Effector memory CD4-positive, alpha-beta T cell (primary cell): ENCODE results near the gene AIPL1.

ENCODE experiments used
- DNase-seq, 3 donors: peaks; one replicate each; pipeline ENCODE4 v3.0.0-alpha.2; 2020
- H3K27ac ChIP-seq: 2 replicates; pipeline ENCODE4 v1.7.0; 2013; ENCODE audit warnings: mild to moderate bottlenecking, low read length, moderate library complexity; ENCODE audit not compliant: insufficient read depth, poor library complexity, severe bottlenecking
- H3K27me3 ChIP-seq: replicated peaks from 2 replicates; pipeline ENCODE4 v1.7.0; 2013; ENCODE audit warnings: mild to moderate bottlenecking, low read length; ENCODE audit not compliant: insufficient read depth, control insufficient read depth, poor library complexity, severe bottlenecking
- H3K36me3 ChIP-seq: 2 replicates; pipeline ENCODE4 v1.7.0; 2013; ENCODE audit warnings: mild to moderate bottlenecking, low read length, moderate library complexity; ENCODE audit not compliant: control insufficient read depth, insufficient read depth
- H3K4me1 ChIP-seq: 2 replicates; pipeline ENCODE4 v1.7.0; 2013; ENCODE audit warnings: low read length, mild to moderate bottlenecking; ENCODE audit not compliant: control insufficient read depth, insufficient read depth, poor library complexity, severe bottlenecking
- H3K4me3 ChIP-seq: 2 replicates; pipeline ENCODE4 v1.7.0; 2013; ENCODE audit warnings: low read length, low read depth, mild to moderate bottlenecking; ENCODE audit not compliant: insufficient read depth, poor library complexity, severe bottlenecking
- H3K9me3 ChIP-seq: 2 replicates; pipeline ENCODE4 v1.7.0; 2013; ENCODE audit warnings: mild to moderate bottlenecking, low read length, moderate library complexity; ENCODE audit not compliant: control insufficient read depth

Gene AIPL1

DNA sequence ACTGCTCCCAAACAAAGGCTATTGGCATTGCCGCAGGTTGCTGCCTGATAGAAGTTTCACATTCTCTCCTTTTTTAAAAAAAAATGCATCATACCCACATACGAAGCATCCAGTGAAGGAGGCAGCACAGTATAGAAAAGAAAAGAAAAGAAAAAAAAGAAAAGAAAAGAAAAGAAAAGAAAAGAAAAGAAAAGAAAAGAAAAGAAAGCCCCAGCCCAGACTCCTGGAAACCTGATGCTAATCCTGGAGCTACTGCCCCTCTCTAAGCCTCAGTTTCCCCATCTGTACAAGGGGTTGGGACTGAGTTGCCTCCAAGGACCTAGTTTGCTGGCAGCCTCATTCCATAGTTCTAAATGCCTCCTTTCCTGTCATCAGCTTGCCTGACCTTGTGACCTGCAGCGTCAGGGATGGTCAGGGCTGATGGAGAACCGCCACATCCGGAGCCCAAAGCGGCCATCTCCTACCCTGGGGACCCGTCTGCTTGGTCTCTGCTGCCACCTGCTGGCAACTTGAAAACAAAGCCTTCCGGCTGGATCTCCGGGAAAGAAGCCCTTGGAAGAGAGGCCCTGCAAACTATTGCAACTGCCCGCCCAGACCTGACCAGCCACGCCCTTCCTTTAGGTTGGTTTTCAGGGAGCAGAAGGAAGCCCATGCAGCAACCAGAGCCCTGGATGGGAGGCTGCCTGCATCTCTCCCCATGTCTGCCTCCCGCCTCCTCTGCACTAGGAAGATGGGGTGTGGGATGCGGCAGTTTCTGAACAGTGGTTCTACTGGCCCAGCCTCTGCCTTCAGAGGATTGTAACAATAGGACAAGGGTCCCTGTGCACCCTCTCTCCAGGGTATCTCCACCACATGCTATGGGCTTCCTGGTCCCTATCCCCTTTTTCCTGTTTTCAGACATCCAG, 13.0 kb downstream of the AIPL1 start:
- H3K27me3 ChIP-seq: no peaks in the 10 kb centered on the region
- H3K4me3 ChIP-seq: no peak overlapping the region
- no peaks in the 10 kb centered on the region for H3K36me3 ChIP-seq
- H3K4me1 ChIP-seq: no peaks in the 10 kb centered on the region
- peak; percentile 30 to 62 (median 40) for DNase-seq
- H3K27ac ChIP-seq: no peak overlapping the region
- H3K9me3 ChIP-seq: no peaks in the 10 kb centered on the region

DNA sequence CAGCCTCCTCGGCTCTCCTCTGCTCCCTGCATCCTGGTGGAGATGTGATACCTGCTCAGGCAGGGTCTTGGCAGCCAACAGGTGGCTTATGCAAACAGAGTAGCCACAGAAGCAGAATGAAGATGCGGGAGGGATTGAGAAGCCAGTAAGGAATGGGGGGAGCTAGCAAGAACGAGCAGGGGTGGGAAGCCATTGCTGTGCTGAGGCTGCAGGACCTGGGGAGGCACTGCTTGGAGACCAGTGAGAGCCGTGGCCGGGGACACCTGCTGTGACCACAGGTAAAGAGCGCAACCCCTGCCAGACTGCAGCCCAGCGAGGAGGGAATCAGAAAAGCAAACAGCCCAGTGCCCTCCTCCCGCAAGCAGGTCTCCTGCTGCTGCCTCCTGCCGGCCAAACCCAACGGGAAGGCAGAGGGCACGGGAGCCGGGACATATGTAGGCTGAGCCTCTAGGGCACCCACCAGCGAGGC, 14.7 kb downstream of the AIPL1 start:
- Histone ChIP-seq H3K9me3 (no peaks in the 10 kb centered on the region), H3K36me3 (no peaks in the 10 kb centered on the region), H3K27me3 (no peaks in the 10 kb centered on the region), H3K27ac (no peak overlapping the region), H3K4me1 (no peaks in the 10 kb centered on the region), H3K4me3 (no peak overlapping the region)
- no peak for DNase-seq

DNA sequence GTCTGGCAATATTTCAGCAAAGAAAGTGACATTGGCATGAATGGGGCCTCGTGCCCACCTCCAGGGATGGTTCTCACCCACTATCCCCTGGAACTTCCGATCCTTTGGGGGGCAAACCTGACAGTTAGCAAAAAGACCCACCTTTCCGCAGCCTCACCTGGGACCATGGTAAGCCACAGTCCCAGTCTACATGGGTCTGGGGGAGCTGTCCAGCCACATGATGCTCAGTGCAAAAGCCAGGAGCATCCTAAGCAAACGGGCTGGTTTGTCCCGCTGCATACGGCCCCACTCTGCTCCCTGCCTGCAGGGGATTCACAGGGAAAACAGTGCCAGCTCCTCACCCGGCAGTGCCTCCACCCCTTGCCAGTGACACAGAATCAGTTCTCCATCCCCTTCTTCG, 19.3 kb downstream of the AIPL1 start:
- Histone ChIP-seq H3K9me3 (no peaks in the 10 kb centered on the region), H3K4me3 (no peak overlapping the region), H3K27ac (no peak overlapping the region), H3K36me3 (no peaks in the 10 kb centered on the region), H3K27me3 (no peaks in the 10 kb centered on the region), H3K4me1 (no peaks in the 10 kb centered on the region)
- DNase-seq: no peak

DNA sequence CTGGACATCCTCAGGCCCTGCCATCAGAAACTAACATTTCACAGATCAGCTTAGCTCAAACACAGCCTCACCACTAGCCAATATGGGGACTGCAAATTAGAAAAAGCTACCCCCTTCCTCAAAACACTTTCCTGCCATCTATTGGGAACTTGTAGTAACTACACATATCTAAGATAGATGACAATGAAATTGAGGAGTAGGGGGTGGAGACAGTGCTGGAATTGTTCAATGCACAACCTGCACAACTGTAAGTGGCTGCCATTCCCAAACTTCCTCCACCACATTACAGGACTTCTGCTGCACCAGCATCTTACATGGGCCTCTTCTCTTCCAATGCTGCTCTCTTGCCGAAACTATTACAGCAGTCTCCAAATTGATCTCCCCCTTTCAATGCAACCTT, 21.9 kb downstream of the AIPL1 start:
- Histone ChIP-seq H3K27ac (no peak overlapping the region), H3K27me3 (no peaks in the 10 kb centered on the region), H3K4me1 (no peaks in the 10 kb centered on the region), H3K36me3 (no peaks in the 10 kb centered on the region), H3K4me3 (no peak overlapping the region), H3K9me3 (no peaks in the 10 kb centered on the region)
- no peak for DNase-seq

DNA sequence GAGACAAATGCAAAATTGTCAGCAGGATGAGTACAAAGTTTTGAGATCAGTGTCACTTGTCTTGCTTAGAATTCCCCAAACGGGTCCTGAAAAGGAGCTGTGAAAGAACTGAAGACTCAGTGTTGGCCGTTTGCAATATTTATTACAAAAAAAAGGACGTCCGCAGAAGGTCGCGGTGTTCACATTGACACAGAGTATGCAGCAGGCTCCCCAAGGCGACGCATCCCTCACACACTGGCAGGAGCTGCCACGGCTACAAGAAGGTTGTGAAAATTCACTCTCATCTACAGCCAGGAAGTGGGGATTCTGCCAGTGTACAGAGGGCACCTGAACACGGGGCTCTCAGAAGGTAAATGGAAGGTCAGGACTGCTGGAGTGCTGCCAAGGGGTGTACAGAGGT, 26.2 kb downstream of the AIPL1 start:
- Histone ChIP-seq H3K36me3 (no peaks in the 10 kb centered on the region), H3K4me1 (no peaks in the 10 kb centered on the region), H3K27ac (no peak overlapping the region), H3K4me3 (no peak overlapping the region), H3K27me3 (peaks cover 3% of the 10 kb centered on the region), H3K9me3 (no peaks in the 10 kb centered on the region)
- no peak for DNase-seq

DNA sequence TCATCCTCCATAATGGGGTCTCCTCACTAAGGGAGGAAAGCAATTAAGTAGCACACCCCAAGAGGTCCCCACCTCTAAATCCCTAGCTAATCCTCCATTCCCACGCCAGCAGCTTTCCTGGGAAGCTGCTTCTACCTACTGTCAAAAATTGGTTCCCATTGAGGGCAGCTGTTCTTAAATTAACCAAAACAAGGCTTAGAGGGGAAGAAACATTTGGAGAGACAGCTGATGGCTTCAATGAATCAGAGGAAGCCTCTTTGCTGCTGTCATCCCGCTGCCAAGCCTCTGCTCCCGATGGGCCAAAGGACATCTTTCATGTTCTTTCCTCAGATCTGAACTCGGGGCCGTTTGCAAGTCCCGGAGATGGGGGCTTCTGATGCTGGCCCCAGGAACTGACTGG, 26.6 kb downstream of the AIPL1 start:
- H3K9me3 ChIP-seq: no peaks in the 10 kb centered on the region
- H3K4me1 ChIP-seq: no peaks in the 10 kb centered on the region
- peaks cover 3% of the 10 kb centered on the region for H3K27me3 ChIP-seq
- DNase-seq: no peak
- H3K36me3 ChIP-seq: no peaks in the 10 kb centered on the region
- no peak overlapping the region for H3K4me3 ChIP-seq
- no peak overlapping the region for H3K27ac ChIP-seq

DNA sequence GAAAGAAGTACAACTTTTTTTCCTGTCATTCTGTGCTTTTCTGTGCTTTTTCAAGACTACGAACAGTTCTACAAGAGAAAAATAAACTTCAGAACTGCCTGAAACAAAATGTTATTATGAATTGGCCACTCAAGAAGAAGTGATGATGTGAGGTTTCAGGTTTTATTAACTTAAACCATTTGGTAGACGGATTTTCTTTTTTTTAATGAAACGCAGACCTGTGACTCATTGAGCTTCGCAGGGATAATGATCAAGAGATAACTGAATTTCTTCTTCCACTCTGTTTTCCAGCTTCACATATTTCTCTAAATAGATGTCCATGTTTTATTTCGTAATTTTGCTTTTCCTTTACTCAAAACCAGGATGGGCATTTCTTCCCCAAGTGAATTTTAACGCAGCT, 32.7 kb downstream of the AIPL1 start:
- H3K9me3 ChIP-seq: no peaks in the 10 kb centered on the region
- H3K27ac ChIP-seq: no peak overlapping the region
- H3K36me3 ChIP-seq: no peaks in the 10 kb centered on the region
- H3K27me3 ChIP-seq: peaks cover 3% of the 10 kb centered on the region
- DNase-seq: no peak
- no peaks in the 10 kb centered on the region for H3K4me1 ChIP-seq
- H3K4me3 ChIP-seq: no peak overlapping the region

DNA sequence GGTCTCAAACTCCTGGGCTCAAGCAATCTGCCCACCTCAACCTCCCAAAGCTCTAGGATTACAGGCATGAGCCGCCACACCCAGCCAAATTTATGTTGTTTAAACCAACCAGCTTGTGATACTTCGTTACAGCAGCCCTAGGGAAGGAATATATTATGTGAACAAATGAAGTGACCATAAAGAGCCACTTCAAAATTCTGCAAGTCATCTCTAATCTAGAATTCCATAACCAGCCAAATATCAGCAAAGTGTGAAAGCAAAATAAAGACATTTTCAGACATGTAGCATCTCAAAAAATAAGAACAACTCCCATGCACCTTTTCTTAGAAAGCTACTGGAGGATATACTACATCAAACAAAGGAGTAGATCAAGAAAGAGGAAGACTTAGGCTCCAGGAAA, 36.0 kb downstream of the AIPL1 start:
- Histone ChIP-seq H3K36me3 (no peaks in the 10 kb centered on the region), H3K4me1 (no peaks in the 10 kb centered on the region), H3K27ac (no peak overlapping the region), H3K27me3 (peaks cover 3% of the 10 kb centered on the region), H3K9me3 (no peaks in the 10 kb centered on the region), H3K4me3 (no peak overlapping the region)
- DNase-seq: no peak

DNA sequence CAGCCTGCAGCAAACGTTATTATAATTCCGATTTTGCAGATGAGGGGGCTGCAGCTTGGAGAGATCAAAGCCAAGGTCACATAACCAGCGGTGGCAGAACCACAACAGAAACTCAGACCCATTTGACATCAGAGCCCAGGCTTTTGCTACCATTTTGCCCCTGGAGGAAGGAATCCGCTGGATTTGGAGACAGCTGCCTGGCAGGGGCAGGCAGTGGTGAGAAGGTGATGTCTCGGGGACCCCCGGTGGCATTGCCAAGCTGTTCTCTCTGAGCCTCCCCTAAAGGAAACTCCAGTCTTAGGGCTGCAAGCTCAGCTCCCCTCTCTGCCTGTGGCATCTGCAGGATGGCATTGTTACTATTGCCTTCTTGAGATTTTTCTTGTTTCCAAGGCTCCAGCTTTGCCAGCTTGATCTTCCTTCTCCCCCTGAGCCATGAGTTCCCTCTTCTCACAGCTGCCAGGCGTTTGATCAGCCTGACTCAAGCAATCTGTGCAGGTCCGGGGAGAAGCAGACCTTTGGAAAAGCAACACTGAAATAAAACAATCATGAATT, 40.8 kb downstream of the AIPL1 start:
- Histone ChIP-seq H3K27me3 (peaks cover 3% of the 10 kb centered on the region), H3K27ac (no peak overlapping the region), H3K9me3 (no peaks in the 10 kb centered on the region), H3K36me3 (no peaks in the 10 kb centered on the region), H3K4me3 (no peak overlapping the region), H3K4me1 (no peaks in the 10 kb centered on the region)
- DNase-seq: no peak

DNA sequence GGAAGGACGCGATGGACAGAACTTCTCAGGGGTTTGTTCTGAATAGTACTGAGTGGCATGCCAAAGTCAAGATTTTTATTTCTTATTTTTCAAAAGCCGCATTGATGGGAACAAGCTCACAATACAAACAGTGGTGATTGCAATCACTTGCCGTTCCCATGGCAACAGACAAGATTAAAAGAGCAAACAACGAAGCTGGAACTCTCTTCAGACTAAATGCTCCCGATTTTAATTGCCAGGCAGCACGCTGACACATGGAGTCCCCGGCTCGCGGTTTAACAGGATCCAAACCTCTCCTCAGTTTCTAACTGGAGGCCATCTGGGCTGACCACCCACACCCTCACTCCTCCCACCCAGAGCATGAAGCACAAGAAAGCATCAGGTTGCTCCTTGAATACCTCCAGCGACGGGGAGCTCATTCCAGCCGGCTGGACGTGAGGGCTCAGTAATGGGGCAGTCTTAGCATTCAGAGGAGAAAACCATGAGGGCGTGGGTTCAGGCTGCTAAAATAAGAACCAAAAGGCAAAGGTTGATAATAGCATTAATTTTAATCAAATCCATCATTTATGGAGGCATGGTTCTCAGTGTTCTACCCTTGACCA, 41.5 kb downstream of the AIPL1 start:
- H3K36me3 ChIP-seq: no peaks in the 10 kb centered on the region
- no peaks in the 10 kb centered on the region for H3K4me1 ChIP-seq
- no peak for DNase-seq
- no peak overlapping the region for H3K27ac ChIP-seq
- H3K4me3 ChIP-seq: no peak overlapping the region
- peaks cover 3% of the 10 kb centered on the region for H3K27me3 ChIP-seq
- no peaks in the 10 kb centered on the region for H3K9me3 ChIP-seq
